Colonic mucosa (tissue), 4 donors: ENCODE data around the gene AGO1. TPM values are rescaled to one million over a fixed set of nuclear protein-coding genes. Genes with fewer than 3 reads are reported as not detected.
"Not testable (repeated sequence)": the region's sequence is repeated elsewhere in the genome, so short reads cannot be mapped to it uniquely, and the experiment has no call there.

Experiments
- DNase-seq: peaks from one replicate; pipeline ENCODE4 v3.0.0-alpha.2; 2020
- H3K27ac ChIP-seq: fragments of 200-600 bp; one replicate; pipeline ENCODE4 v1.8.0; 2021
- H3K27me3 ChIP-seq: fragments of 200-600 bp; one replicate; pipeline ENCODE4 v1.8.0; 2021
- H3K36me3 ChIP-seq: fragments of 200-600 bp; one replicate; pipeline ENCODE4 v1.8.0; 2021
- H3K4me1 ChIP-seq: fragments of 200-600 bp; one replicate; pipeline ENCODE4 v1.8.0; 2021; ENCODE audit warnings: mild to moderate bottlenecking
- H3K4me3 ChIP-seq: fragments of 200-600 bp; one replicate; pipeline ENCODE4 v1.8.0; 2021
- H3K9ac ChIP-seq, 2 donors: one replicate each; pipeline ENCODE4 v1.7.0; 2013; ENCODE audit warnings: control low read depth in 2 of 2, low read depth in 2 of 2, low read length in 2 of 2
- H3K9me3 ChIP-seq: fragments of 200-600 bp; one replicate; pipeline ENCODE4 v1.8.0; 2021
- intact Hi-C: fragments of 100-400 bp; cut with DNase I; formaldehyde crosslinking; loops from one replicate; pipeline ENCODE4 v1.14.1; 2022
- total RNA-seq, 2 donors: library from RNA; stranded (reverse); fragmentation: NEBNext Ultra II Directional in 1 of 2; extraction: Animal tissue kit (Norgen Biotek cat#: 25700) in 1 of 2; gene quantifications; one replicate each; pipeline ENCODE4 v1.2.1, GENCODE V29; 2021
- TF ChIP-seq, protein P1 (sequence below): fragments of 200-600 bp; IDR thresholded peaks from one replicate; pipeline ENCODE4 v1.8.0; 2022; ENCODE audit warnings: antibody characterized with exemption, mild to moderate bottlenecking
- donor health status: healthy.
- donor health status: DM: no; HTN: no; CAD: no.
- donor health status: DM: no; HTN: no; CAD: no.

The AGO1 gene
- total RNA-seq, 2 donors from 2014 or later = 24.2 to 27.7 TPM

DNA sequence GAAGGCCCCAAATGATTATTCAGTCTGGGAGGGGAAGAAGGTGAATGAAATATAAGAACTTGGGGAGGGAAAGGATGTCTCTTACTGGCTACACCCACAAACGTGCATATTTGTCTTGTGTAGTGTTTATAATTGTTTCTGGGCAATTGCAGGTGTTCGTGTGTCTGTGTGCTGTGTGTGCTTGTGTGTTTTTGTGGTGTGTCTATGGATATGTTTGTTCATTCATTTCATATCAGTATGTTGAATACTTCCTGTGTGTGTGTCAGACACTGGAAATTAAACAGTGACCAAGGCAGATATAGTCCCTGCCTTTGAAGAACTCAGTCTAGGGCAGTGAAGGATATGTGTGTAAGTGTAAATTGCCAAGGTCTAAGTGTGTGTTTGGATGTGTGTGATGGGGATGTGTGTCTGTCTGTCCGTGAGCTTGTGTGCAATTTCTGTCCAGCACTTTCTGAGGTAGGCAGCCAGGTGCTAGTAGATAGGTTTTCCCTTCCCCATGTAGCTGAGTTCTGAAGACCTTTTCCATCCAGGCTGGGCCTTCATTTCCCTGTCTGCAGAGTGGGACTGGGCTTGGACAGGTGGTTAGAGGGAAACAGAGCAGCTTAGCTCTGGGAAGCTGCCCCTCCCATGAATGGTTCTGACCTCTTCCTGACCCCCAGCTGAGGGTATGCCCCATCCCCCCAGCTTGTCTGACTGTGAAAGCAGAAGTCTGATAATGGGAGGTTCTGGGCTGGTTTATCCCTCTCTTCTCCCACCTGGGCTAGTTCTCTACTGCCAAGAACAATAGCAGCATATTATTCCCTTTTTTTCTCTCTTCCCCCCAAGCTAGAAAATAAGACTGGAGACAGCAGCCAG is 3.8 kb downstream of the AGO1 start:
- no peaks in the 10 kb centered on the region for H3K27me3 ChIP-seq
- H3K9ac ChIP-seq = peak overlapping the region in 1 of 2 donors; percentile 8
- no peak for DNase-seq
- no peak overlapping the region for H3K27ac ChIP-seq
- H3K4me3 ChIP-seq = no peak overlapping the region
- no peaks in the 10 kb centered on the region for H3K36me3 ChIP-seq
- TF ChIP-seq, protein P1, sequence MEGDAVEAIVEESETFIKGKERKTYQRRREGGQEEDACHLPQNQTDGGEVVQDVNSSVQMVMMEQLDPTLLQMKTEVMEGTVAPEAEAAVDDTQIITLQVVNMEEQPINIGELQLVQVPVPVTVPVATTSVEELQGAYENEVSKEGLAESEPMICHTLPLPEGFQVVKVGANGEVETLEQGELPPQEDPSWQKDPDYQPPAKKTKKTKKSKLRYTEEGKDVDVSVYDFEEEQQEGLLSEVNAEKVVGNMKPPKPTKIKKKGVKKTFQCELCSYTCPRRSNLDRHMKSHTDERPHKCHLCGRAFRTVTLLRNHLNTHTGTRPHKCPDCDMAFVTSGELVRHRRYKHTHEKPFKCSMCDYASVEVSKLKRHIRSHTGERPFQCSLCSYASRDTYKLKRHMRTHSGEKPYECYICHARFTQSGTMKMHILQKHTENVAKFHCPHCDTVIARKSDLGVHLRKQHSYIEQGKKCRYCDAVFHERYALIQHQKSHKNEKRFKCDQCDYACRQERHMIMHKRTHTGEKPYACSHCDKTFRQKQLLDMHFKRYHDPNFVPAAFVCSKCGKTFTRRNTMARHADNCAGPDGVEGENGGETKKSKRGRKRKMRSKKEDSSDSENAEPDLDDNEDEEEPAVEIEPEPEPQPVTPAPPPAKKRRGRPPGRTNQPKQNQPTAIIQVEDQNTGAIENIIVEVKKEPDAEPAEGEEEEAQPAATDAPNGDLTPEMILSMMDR = no peak
- H3K4me1 ChIP-seq = peaks cover 3% of the 10 kb centered on the region
- no peaks in the 10 kb centered on the region for H3K9me3 ChIP-seq
- intact Hi-C loops = no loop called here

DNA sequence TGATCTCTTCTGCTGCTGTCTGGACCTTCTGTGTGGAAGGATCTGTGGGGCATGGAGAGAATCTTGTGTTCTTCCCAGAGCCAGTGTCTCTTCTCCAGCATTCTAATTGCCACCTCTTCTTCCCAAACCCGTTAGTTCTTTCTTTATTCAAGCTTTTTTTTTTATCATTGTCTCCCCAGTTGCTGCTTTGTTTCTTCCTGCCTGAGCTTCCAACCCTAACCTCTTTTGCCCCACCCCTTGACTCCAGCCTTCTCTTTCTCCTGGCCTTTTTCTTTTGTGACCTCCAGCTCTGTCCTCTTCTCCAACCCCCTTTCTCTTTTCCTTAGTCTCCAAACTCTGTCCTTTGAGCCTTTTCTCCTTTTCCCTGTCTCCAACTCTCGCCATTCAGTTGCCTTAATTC is 4.5 kb downstream of the AGO1 start:
- Histone ChIP-seq H3K9ac (no peak overlapping the region), H3K4me3 (no peak overlapping the region), H3K27me3 (no peaks in the 10 kb centered on the region), H3K9me3 (no peaks in the 10 kb centered on the region), H3K36me3 (no peaks in the 10 kb centered on the region), H3K4me1 (peaks cover 3% of the 10 kb centered on the region), H3K27ac (no peak overlapping the region)
- TF ChIP-seq, protein P1 = no peak
- intact Hi-C loops = no loop called here
- DNase-seq = no peak

DNA sequence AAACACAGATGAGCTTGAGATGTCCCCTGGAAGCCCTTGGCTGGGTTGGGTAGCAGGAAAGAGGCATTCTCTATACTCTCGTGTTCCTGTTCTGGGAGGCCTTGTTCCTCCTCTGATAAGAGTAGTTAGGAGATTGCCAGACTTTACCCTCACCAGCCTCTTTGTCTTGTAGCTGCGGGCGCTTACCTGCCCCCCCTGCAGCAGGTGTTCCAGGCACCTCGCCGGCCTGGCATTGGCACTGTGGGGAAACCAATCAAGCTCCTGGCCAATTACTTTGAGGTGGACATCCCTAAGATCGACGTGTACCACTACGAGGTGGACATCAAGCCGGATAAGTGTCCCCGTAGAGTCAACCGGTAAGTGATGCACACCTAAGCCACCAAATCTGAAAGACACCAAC is 5.2 kb downstream of the AGO1 start:
- intact Hi-C loops = no loop called here
- Histone ChIP-seq H3K36me3 (no peaks in the 10 kb centered on the region), H3K9me3 (no peaks in the 10 kb centered on the region), H3K27me3 (no peaks in the 10 kb centered on the region), H3K9ac (no peak overlapping the region), H3K4me1 (peaks cover 3% of the 10 kb centered on the region), H3K27ac (no peak overlapping the region), H3K4me3 (no peak overlapping the region)
- DNase-seq = peak; percentile 29
- TF ChIP-seq, protein P1 = no peak

DNA sequence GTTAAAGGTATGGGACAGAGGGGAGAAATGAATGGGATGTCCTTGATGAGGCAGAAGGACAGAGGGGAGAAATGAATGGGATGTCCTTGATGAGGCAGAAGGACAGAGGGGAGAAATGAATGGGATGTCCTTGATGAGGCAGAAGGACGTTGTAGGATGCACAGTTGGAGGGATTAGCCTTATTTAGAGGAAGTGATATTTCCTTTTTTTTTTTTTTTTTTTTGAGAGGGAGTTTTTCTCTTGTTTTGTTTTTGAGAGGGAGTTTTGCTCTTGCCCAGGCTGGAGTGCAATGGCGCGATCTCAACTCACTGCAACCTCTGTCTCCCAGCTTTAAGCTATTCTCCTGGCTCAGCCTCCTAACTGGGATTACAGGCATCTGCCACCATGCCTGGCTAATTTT is 6.0 kb downstream of the AGO1 start:
- H3K36me3 ChIP-seq, H3K27me3 ChIP-seq, H3K27ac ChIP-seq, DNase-seq, H3K9ac ChIP-seq, H3K4me1 ChIP-seq, H3K9me3 ChIP-seq, intact Hi-C loops, H3K4me3 ChIP-seq: not testable (repeated sequence)

DNA sequence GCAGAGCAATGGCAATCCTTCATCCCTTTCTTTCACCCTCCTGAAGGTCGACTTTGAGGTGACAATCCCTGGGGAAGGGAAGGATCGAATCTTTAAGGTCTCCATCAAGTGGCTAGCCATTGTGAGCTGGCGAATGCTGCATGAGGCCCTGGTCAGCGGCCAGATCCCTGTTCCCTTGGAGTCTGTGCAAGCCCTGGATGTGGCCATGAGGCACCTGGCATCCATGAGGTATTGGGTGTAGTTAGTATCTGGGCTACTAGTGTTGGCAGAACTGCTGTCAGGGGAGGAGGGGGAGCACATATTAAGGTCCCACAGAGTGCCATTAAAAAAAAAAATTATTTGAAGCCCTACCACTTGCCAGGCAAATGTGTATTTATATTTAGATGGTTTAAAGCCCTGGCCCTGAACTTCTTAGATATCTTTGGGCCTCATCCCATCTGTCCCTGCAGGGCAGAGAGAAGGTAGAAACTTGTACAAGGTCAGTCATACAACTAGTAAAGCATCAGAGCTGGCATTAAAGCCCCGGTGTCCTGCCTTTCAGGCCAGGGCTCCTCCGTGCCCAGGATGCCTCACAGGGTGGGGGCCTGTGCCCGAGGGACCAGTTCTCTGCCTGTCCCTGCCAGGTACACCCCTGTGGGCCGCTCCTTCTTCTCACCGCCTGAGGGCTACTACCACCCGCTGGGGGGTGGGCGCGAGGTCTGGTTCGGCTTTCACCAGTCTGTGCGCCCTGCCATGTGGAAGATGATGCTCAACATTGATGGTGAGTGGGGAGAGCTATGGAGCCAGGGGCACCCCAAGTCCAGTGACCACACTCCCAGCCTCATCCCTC is 10.3 kb downstream of the AGO1 start:
- Histone ChIP-seq H3K27ac (no peak overlapping the region), H3K4me1 (no peaks in the 10 kb centered on the region), H3K4me3 (no peak overlapping the region), H3K27me3 (no peaks in the 10 kb centered on the region), H3K36me3 (no peaks in the 10 kb centered on the region), H3K9me3 (no peaks in the 10 kb centered on the region), H3K9ac (no peak overlapping the region)
- intact Hi-C loops = no loop called here
- no peak for DNase-seq
- TF ChIP-seq, protein P1 = no peak

DNA sequence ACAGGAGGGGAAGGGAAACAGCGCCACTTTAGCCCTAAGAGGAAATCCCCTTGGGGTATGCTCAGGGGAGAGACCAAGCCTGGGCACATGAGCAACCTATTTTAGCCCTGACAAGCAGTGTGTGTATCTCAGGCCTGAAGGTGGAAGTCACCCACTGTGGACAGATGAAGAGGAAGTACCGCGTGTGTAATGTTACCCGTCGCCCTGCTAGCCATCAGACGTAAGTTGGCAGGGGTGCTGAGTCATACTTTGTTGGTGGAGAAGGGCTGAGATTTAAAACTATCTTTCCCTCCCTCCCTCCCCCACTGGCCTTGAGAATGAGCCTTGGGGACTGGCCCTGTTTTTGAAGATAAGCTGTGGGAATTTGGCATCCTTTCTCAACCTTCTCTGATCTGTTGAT is 11.2 kb downstream of the AGO1 start:
- Histone ChIP-seq H3K9me3 (no peaks in the 10 kb centered on the region), H3K4me1 (no peaks in the 10 kb centered on the region), H3K27me3 (no peaks in the 10 kb centered on the region), H3K4me3 (no peak overlapping the region), H3K27ac (no peak overlapping the region), H3K36me3 (no peaks in the 10 kb centered on the region), H3K9ac (no peak overlapping the region)
- intact Hi-C loops = no loop called here
- TF ChIP-seq, protein P1 = no peak
- DNase-seq = no peak
